NCI-H2227 treated with DMSO at 0.1 percent for 48 hours (cell line): ENCODE results near the gene NKPD1.

ENCODE experiments used
- DNase-seq: peaks from one replicate; lab custom pipeline; 2025; lab: John Stamatoyannopoulos, UW

Gene NKPD1

GRCh38 chr19:45173816-45174215 lies 13.0 kb upstream of the NKPD1 start:
- DNase-seq = no peak

GRCh38 chr19:45172611-45173208 lies 11.9 kb upstream of the NKPD1 start:
- DNase-seq = no peak

- no peak for DNase-seq
Measured at GRCh38 chr19:45172173-45172572, 11.4 kb upstream of the NKPD1 start.

- DNase-seq = no peak
Measured at GRCh38 chr19:45171211-45171623, 10.4 kb upstream of the NKPD1 start.

- DNase-seq = no peak
Measured at GRCh38 chr19:45170146-45171106, 9.6 kb upstream of the NKPD1 start.

- no peak for DNase-seq
Measured at GRCh38 chr19:45169602-45170001, 8.8 kb upstream of the NKPD1 start.

GRCh38 chr19:45168767-45169351 lies 8.1 kb upstream of the NKPD1 start:
- no peak for DNase-seq

- DNase-seq = no peak
Measured at GRCh38 chr19:45166723-45167252, 6.0 kb upstream of the NKPD1 start.

GRCh38 chr19:45164577-45165335 lies 4.0 kb upstream of the NKPD1 start:
- DNase-seq = no peak

GRCh38 chr19:45163751-45164460 lies 3.1 kb upstream of the NKPD1 start:
- no peak for DNase-seq

- no peak for DNase-seq
Measured at GRCh38 chr19:45163156-45163555, 2.4 kb upstream of the NKPD1 start.

- DNase-seq = no peak
Measured at GRCh38 chr19:45162608-45163143, 1.9 kb upstream of the NKPD1 start.

GRCh38 chr19:45161738-45162607 lies 1.2 kb upstream of the NKPD1 start:
- DNase-seq = no peak

- no peak for DNase-seq
Measured at GRCh38 chr19:45159971-45160324, 834 bp downstream of the NKPD1 start.

- no peak for DNase-seq
Measured at GRCh38 chr19:45159210-45159970, 1.4 kb downstream of the NKPD1 start.

GRCh38 chr19:45158503-45159209 lies 2.1 kb downstream of the NKPD1 start:
- DNase-seq = no peak

- no peak for DNase-seq
Measured at GRCh38 chr19:45156751-45157150, 4.0 kb downstream of the NKPD1 start.

- DNase-seq = no peak
Measured at GRCh38 chr19:45156011-45156630, 4.7 kb downstream of the NKPD1 start.
